Fibroblast of peridontal ligament (primary cell): ENCODE results near the gene TAGLN.
"Not testable (repeated sequence)": the region's sequence is repeated elsewhere in the genome, so short reads cannot be mapped to it uniquely, and the experiment has no call there.

Source experiments
- DNase-seq: peaks from one replicate; pipeline ENCODE4 v3.0.0-alpha.2; 2010; ENCODE audit errors: extremely low read depth

Gene TAGLN

GRCh38 chr11:117180661-117181585 lies 18.2 kb upstream of the TAGLN start:
- DNase-seq, result peak; percentile 69

GRCh38 chr11:117181586-117182550 lies 17.3 kb upstream of the TAGLN start:
- DNase-seq, result no peak

GRCh38 chr11:117182551-117182935 lies 16.6 kb upstream of the TAGLN start:
- no peak for DNase-seq

GRCh38 chr11:117183178-117183577 lies 16.0 kb upstream of the TAGLN start:
- not testable (repeated sequence) for DNase-seq

GRCh38 chr11:117183724-117184349 lies 15.3 kb upstream of the TAGLN start:
- DNase-seq, result no peak

GRCh38 chr11:117185736-117186430 lies 13.3 kb upstream of the TAGLN start:
- no peak for DNase-seq

GRCh38 chr11:117186431-117186761 lies 12.8 kb upstream of the TAGLN start:
- DNase-seq, result no peak

- no peak for DNase-seq
These were observed 12.2 kb upstream of the TAGLN start for GRCh38 chr11:117187007-117187406.

- no peak for DNase-seq
These were observed 11.8 kb upstream of the TAGLN start for GRCh38 chr11:117187428-117187798.

- no peak for DNase-seq
These were observed 11.2 kb upstream of the TAGLN start for GRCh38 chr11:117187799-117188481.

- no peak for DNase-seq
These were observed 10.5 kb upstream of the TAGLN start for GRCh38 chr11:117188620-117189081.

GRCh38 chr11:117189191-117189940 lies 9.8 kb upstream of the TAGLN start:
- DNase-seq, result no peak

- no peak for DNase-seq
These were observed 9.1 kb upstream of the TAGLN start for GRCh38 chr11:117189941-117190544.

- DNase-seq, result no peak
These were observed 7.3 kb upstream of the TAGLN start for GRCh38 chr11:117191680-117192400.

GRCh38 chr11:117192401-117192875 lies 6.7 kb upstream of the TAGLN start:
- DNase-seq, result no peak

- DNase-seq, result no peak
These were observed 5.8 kb upstream of the TAGLN start for GRCh38 chr11:117193130-117194020.

- DNase-seq, result no peak
These were observed 4.9 kb upstream of the TAGLN start for GRCh38 chr11:117194267-117194666.

- DNase-seq, result no peak
These were observed 3.9 kb upstream of the TAGLN start for GRCh38 chr11:117195258-117195657.
